ENCODE measurements around the gene TCEAL8.

Gene TCEAL8

GRCh38 chrX:103212749-103213457 is 42.1 kb downstream of the TCEAL8 start:
- no peak for DNase-seq

GRCh38 chrX:103211012-103211715 is 43.8 kb downstream of the TCEAL8 start:
- peak; percentile 5 for DNase-seq

- DNase-seq, result no peak
Observed at GRCh38 chrX:103210056-103210455, 44.9 kb downstream of the TCEAL8 start.
